K562 (cell line): ENCODE measurements around the gene IFT122. TPM values are rescaled to one million over a fixed set of nuclear protein-coding genes. Genes with fewer than 3 reads are reported as not detected.

Experiments used
- ATAC-seq: fragments of 200-7000 bp; cut with Tn5 transposase; 3 replicates; pipeline ENCODE4 v1.9.1; 2020; ENCODE audit warnings: moderate library complexity
- BruUV-seq: library from RNA; stranded (reverse); fragments of 400-500 nt; replicated peaks from 2 replicates; lab custom pipeline; 2021; lab: Mats Ljungman, UMichigan
- CTCF ChIA-PET: fragments of 300-600 bp; formaldehyde crosslinking; extraction: SDS; loops from one replicate; lab custom pipeline; 2021; ENCODE audit warnings: low intra/inter-chr PET ratio; lab: Yijun Ruan, JAX
- POLR2A ChIA-PET: fragments of 300-600, 350-650 bp; sonication (Branson Sonifier 250); formaldehyde crosslinking; extraction: SDS; loops from one replicate; lab custom pipeline; 2021; ENCODE audit warnings: antibody characterized with exemption, inconsistent platforms; lab: Yijun Ruan, JAX
- DNase-seq, 4 experiments: peaks; one replicate each; pipeline versions ENCODE4 v3.0.0 to v3.0.0-alpha.2; 2011 to 2018; ENCODE audit warnings: low spot score in 3 of 4, mixed read lengths in 3 of 4; ENCODE audit errors: extremely low read depth in 1 of 4
- FAIRE-seq: peaks from 2 replicates; lab custom pipeline; 2011; peaks lifted over from hg19 to GRCh38; lab: Jason Lieb, UNC
- H2AFZ ChIP-seq: 2 replicates; pipeline ENCODE4 v1.6.0; 2011; ENCODE audit warnings: low read depth, low read length, control low read depth, inconsistent platforms
- H3K27ac ChIP-seq: fragments of 200-600 bp; 3 replicates; pipeline ENCODE4 v1.8.0; 2011; ENCODE audit warnings: low read depth, mild to moderate bottlenecking, control low read depth, inconsistent platforms, low read length, moderate library complexity, mixed read lengths; ENCODE audit errors: extremely low read depth
- H3K27me3 ChIP-seq, 2 experiments: fragments of 300-600 bp in 1 of 2; 2 replicates in 1 of 2; 3 replicates in 1 of 2; pipeline versions ENCODE4 v1.6.0 to v1.8.0; 2011; ENCODE audit warnings: inconsistent platforms in 2 of 2, low read length in 2 of 2, mild to moderate bottlenecking in 1 of 2, mixed read lengths in 1 of 2, moderate library complexity in 1 of 2; ENCODE audit not compliant: control insufficient read depth in 2 of 2, insufficient read depth in 2 of 2
- H3K36me3 ChIP-seq: fragments of 300-600 bp; 3 replicates; pipeline ENCODE4 v1.8.0; 2011; ENCODE audit warnings: mild to moderate bottlenecking, low read length, inconsistent platforms; ENCODE audit not compliant: control insufficient read depth, insufficient read depth
- H3K4me1 ChIP-seq, 2 experiments: fragments of 200-600 bp in 1 of 2; replicated peaks in 1 of 2; 2 replicates in 1 of 2; 3 replicates in 1 of 2; pipeline versions ENCODE4 v1.5.1 to v1.8.0; 2011; ENCODE audit warnings: inconsistent platforms in 2 of 2, low read length in 2 of 2, mild to moderate bottlenecking in 1 of 2, mixed read lengths in 1 of 2, moderate library complexity in 1 of 2; ENCODE audit not compliant: control insufficient read depth in 2 of 2, insufficient read depth in 2 of 2
- H3K4me2 ChIP-seq: 2 replicates; pipeline ENCODE4 v1.6.1; 2011; ENCODE audit warnings: low read length, control low read depth, inconsistent platforms, mixed read lengths; ENCODE audit not compliant: insufficient read depth
- H3K4me3 ChIP-seq: fragments of 200-600 bp; sonication (generic), shearing (Covaris generic); 2 replicates; pipeline ENCODE4 v1.5.1; 2016; ENCODE audit warnings: control low read depth, inconsistent platforms
- H3K79me2 ChIP-seq: fragments of 200-600 bp; 3 replicates; pipeline ENCODE4 v1.8.0; 2011; ENCODE audit warnings: low read length, inconsistent platforms; ENCODE audit not compliant: control insufficient read depth, insufficient read depth
- H3K9ac ChIP-seq, 2 experiments: 2 replicates each; pipeline versions ENCODE4 v1.6.0 to v1.6.1; 2011; ENCODE audit warnings: low read depth in 2 of 2, low read length in 2 of 2, control low read depth in 1 of 2, inconsistent platforms in 1 of 2, mild to moderate bottlenecking in 1 of 2, mixed read lengths in 1 of 2; ENCODE audit not compliant: insufficient read depth in 1 of 2
- H3K9me1 ChIP-seq: one replicate; pipeline ENCODE4 v1.6.0; 2011; ENCODE audit warnings: inconsistent platforms, mild to moderate bottlenecking, low read length, moderate library complexity; ENCODE audit not compliant: control insufficient read depth, insufficient read depth
- H3K9me3 ChIP-seq: replicated peaks from 2 replicates; pipeline ENCODE4 v1.5.1; 2011; ENCODE audit warnings: low read depth, low read length, inconsistent platforms; ENCODE audit not compliant: control insufficient read depth, insufficient read depth
- H4K20me1 ChIP-seq: replicated peaks from 2 replicates; pipeline ENCODE4 v1.6.1; 2011; ENCODE audit warnings: low read length, inconsistent platforms, mixed read lengths; ENCODE audit not compliant: control insufficient read depth, insufficient read depth
- POLR2AphosphoS5 ChIP-seq: IDR thresholded peaks from 2 replicates; pipeline ENCODE4 v1.6.1; 2011; ENCODE audit warnings: mild to moderate bottlenecking, low read depth, low read length, moderate library complexity; ENCODE audit not compliant: control insufficient read depth, insufficient read depth
- RBM25 ChIP-seq: fragments of 200-400 bp; formaldehyde crosslinking; IDR thresholded peaks from 2 replicates; pipeline ENCODE4 v1.6.1; 2018; ENCODE audit warnings: low read length, low read depth, moderate library complexity; ENCODE audit not compliant: severe bottlenecking
- SPI1 ChIP-seq: IDR thresholded peaks from 2 replicates; pipeline ENCODE4 v1.6.1; 2011; ENCODE audit warnings: low read depth, low read length, control low read depth, borderline replicate concordance
- ZBTB7A ChIP-seq: IDR thresholded peaks from 2 replicates; pipeline ENCODE4 v1.6.1; 2011; ENCODE audit warnings: low read depth, mild to moderate bottlenecking, low read length, moderate library complexity, borderline replicate concordance; ENCODE audit not compliant: control insufficient read depth
- WGBS: fragments of 100-300 bp; shearing (Covaris generic); methylation state at CpG from one replicate; pipeline ENCODE4 v1.1.6; 2016; ENCODE audit warnings: low coverage, mixed read lengths; ENCODE audit not compliant: insufficient coverage; ENCODE audit errors: missing lambda C conversion rate; 5-methylcytosine and 5-hydroxymethylcytosine counted together
- in situ Hi-C: fragments of 300-500 bp; cut with MboI; formaldehyde crosslinking; loops from 4 replicates; pipeline ENCODE4 v1.15.0; 2018; ENCODE audit warnings: inconsistent platforms, mixed read lengths
- intact Hi-C: fragments of 100-400 bp; cut with micrococcal nuclease; formaldehyde crosslinking; loops from 2 replicates; pipeline ENCODE4 v1.14.2; 2022
- polyA plus RNA-seq, 8 experiments: library from polyadenylated mRNA; depleted of rRNA in 4 of 8; stranded (reverse) in 5 of 8; unstranded in 3 of 8; fragments of >200 nt; fragmentation: Nextera tagmentation in 2 of 8; fragmentation: Illumina TruSeq in 1 of 8; extraction: Ambion mirVana in 2 of 8; extraction: Trizol in 1 of 8; gene quantifications; 2 replicates each; pipeline versions ENCODE4 v1.2.1 to v1.2.3, GENCODE V29; 2011 to 2014; ENCODE audit warnings: inconsistent platforms in 1 of 8, missing spikeins in 1 of 8
- total RNA-seq, 7 experiments: library from RNA; depleted of rRNA in 6 of 7; stranded (reverse); fragments of >200 nt in 6 of 7; fragmentation: Illumina TruSeq in 2 of 7; extraction: Trizol in 2 of 7; gene quantifications; 2 replicates each; pipeline versions ENCODE4 v1.2.1 to v1.2.3, GENCODE V29; 2011 to 2021; ENCODE audit warnings: low replicate concordance in 1 of 7

The IFT122 gene
- total and polyA plus RNA-seq, 9 of the 15 experiments (the other 6 are each of a cell fraction or from before 2014, with no cell fraction given), result 2.4 to 11.5 (median 7.7) TPM

- Histone ChIP-seq H3K4me1 (peaks cover 27 to 43% of the 10 kb centered on the region in 2 experiments), H3K4me2 (no peak overlapping the region), H3K4me3 (no peak overlapping the region), H3K9me1 (no peaks in the 10 kb centered on the region), H3K9me3 (no peaks in the 10 kb centered on the region), H3K27me3 (no peaks in the 10 kb centered on the region), H3K9ac (0 out of 4 replicates have a peak overlapping the region, but pooled peaks of 1 of the 2 experiments have one; percentile 24), H4K20me1 (no peaks in the 10 kb centered on the region), H2AFZ (no peak overlapping the region), H3K36me3 (no peaks in the 10 kb centered on the region), H3K27ac (no peak overlapping the region; the same call in 2 of the 3 replicates), H3K79me2 (no peaks in the 10 kb centered on the region)
- WGBS, result 81% methylated on average over 2 of the region's 3 CpGs
- FAIRE-seq (no peak), ATAC-seq (no peak), DNase-seq (no peak)
- intact Hi-C loops (loop anchor here (10.0 kb wide), 1 partner anchor 91 kb away; no protein-coding TSS in a partner anchor), in situ Hi-C loops (no loop called here)
- BruUV-seq, result no TSS peak
- ChIA-PET CTCF (no interaction called here), POLR2A (interaction anchor here (2.8 kb wide), 1 partner anchor 15 kb away, joined by 21 read pairs; no protein-coding TSS in a partner anchor)
- TF ChIP-seq ZBTB7A (no peak), SPI1 (peak; percentile 7; the same call in 1 of the 2 replicates)
These were observed 24.6 kb upstream of the IFT122 start for GRCh38 chr3:129415378-129415777.

- no TSS peak for BruUV-seq
- H2AFZ ChIP-seq, result no peak overlapping the region
These were observed 24.2 kb upstream of the IFT122 start for GRCh38 chr3:129415830-129416229.

More at GRCh38 chr3:129415830-129416229, 24.2 kb upstream of the IFT122 start:
- Histone ChIP-seq H4K20me1 (no peaks in the 10 kb centered on the region), H3K9me3 (no peaks in the 10 kb centered on the region), H3K4me3 (no peak overlapping the region)
- ATAC-seq (no peak), DNase-seq (no peak)
- POLR2A ChIA-PET, result interaction anchor here (0.7 kb wide), 1 partner anchor 149 kb away, joined by 3 read pairs; no protein-coding TSS in a partner anchor
- CTCF ChIA-PET, result interaction anchor here (0.6 kb wide), 1 partner anchor 23 kb away, joined by 3 read pairs; no protein-coding TSS in a partner anchor
- TF ChIP-seq RBM25 (no peak), POLR2AphosphoS5 (no peak)
- TF ChIP-seq, all 486 proteins: peak for 0
- peaks cover 26 to 43% of the 10 kb centered on the region in 2 experiments for H3K4me1 ChIP-seq
- intact Hi-C loops (loop anchor here (10.0 kb wide), 1 partner anchor 91 kb away; no protein-coding TSS in a partner anchor), in situ Hi-C loops (no loop called here)
- H3K4me2 ChIP-seq, result no peak overlapping the region
- H3K36me3 ChIP-seq, result no peaks in the 10 kb centered on the region
- H3K9me1 ChIP-seq, result no peaks in the 10 kb centered on the region
- H3K27me3 ChIP-seq, result no peaks in the 10 kb centered on the region
- H3K27ac ChIP-seq, result no peak overlapping the region; the same call in 2 of the 3 replicates
- 61% methylated on average over 5 of the region's 6 CpGs for WGBS
- no peaks in the 10 kb centered on the region for H3K79me2 ChIP-seq
- H3K9ac ChIP-seq, result 0 out of 4 replicates have a peak overlapping the region, but pooled peaks of 1 of the 2 experiments have one; percentile 26
- FAIRE-seq, result no peak
